GM12878 (cell line): ENCODE data around the gene NCKAP5. TPM values are rescaled to one million over a fixed set of nuclear protein-coding genes. Genes with fewer than 3 reads are reported as not detected.

ENCODE experiments used
- ATAC-seq: fragments of 200-7000 bp; cut with Tn5 transposase; 3 replicates; pipeline ENCODE4 v1.9.1; 2020; ENCODE audit warnings: mild to moderate bottlenecking, moderate library complexity
- BruUV-seq: library from RNA; stranded (reverse); fragments of 400-500 nt; replicated peaks from 2 replicates; lab custom pipeline; 2021; lab: Mats Ljungman, UMichigan
- CTCF ChIA-PET: fragments of 300-600 bp; sonication (Branson Sonifier 250); formaldehyde crosslinking; extraction: SDS; loops from one replicate; lab custom pipeline; 2021; ENCODE audit warnings: inconsistent platforms; lab: Yijun Ruan, JAX
- POLR2A ChIA-PET: fragments of 350-600 bp; formaldehyde crosslinking; extraction: SDS; loops from one replicate; lab custom pipeline; 2021; ENCODE audit warnings: inconsistent platforms; lab: Charles Lee
- RAD21 ChIA-PET: fragments of 300-600 bp; sonication (Branson Sonifier 250); formaldehyde crosslinking; loops from one replicate; lab custom pipeline; 2023; ENCODE audit warnings: antibody characterized with exemption; ENCODE audit not compliant: unreplicated experiment; lab: Charles Lee
- SMC1A ChIA-PET: fragments of 300-600 bp; sonication (Branson Sonifier 250); formaldehyde crosslinking; loops from one replicate; lab custom pipeline; 2023; ENCODE audit not compliant: unreplicated experiment, uncharacterized antibody; lab: Charles Lee
- DNase-seq: peaks from one replicate; pipeline ENCODE4 v3.0.0-alpha.2; 2011; ENCODE audit warnings: low read depth, low spot score
- FAIRE-seq: peaks from 3 replicates; lab custom pipeline; 2011; peaks lifted over from hg19 to GRCh38; lab: Jason Lieb, UNC
- H2AFZ ChIP-seq: 2 replicates; pipeline ENCODE4 v1.6.0; 2011; ENCODE audit warnings: low read depth, low read length, control low read depth; ENCODE audit not compliant: control insufficient read depth
- H3K27ac ChIP-seq: 2 replicates; pipeline ENCODE4 v1.5.1; 2011; ENCODE audit warnings: control low read depth; ENCODE audit not compliant: control insufficient read depth, insufficient read depth
- H3K27me3 ChIP-seq, 2 experiments: replicated peaks in 1 of 2; 2 replicates each; pipeline versions ENCODE4 v1.6.0 to v1.6.1; 2011; ENCODE audit warnings: low read length in 1 of 2; ENCODE audit not compliant: control insufficient read depth in 2 of 2, insufficient read depth in 2 of 2
- H3K36me3 ChIP-seq, 2 experiments: 2 replicates each; pipeline ENCODE4 v1.5.1; 2011; ENCODE audit warnings: low read length in 1 of 2; ENCODE audit not compliant: control insufficient read depth in 2 of 2, insufficient read depth in 2 of 2
- H3K4me1 ChIP-seq: 2 replicates; pipeline ENCODE4 v1.6.1; 2011; ENCODE audit warnings: mild to moderate bottlenecking, low read length, moderate library complexity, mixed read lengths; ENCODE audit not compliant: control insufficient read depth, insufficient read depth
- H3K4me2 ChIP-seq: 2 replicates; pipeline ENCODE4 v1.6.0; 2011; ENCODE audit warnings: control low read depth; ENCODE audit not compliant: control insufficient read depth, insufficient read depth
- H3K4me3 ChIP-seq: fragments of 200-600 bp; sonication (generic); 2 replicates; pipeline ENCODE4 v1.5.1; 2016
- H3K79me2 ChIP-seq: 2 replicates; pipeline ENCODE4 v1.6.0; 2011; ENCODE audit warnings: low read length; ENCODE audit not compliant: control insufficient read depth, insufficient read depth
- H3K9ac ChIP-seq: 2 replicates; pipeline ENCODE4 v1.8.0; 2011; ENCODE audit warnings: low read length, control low read depth, mixed read lengths; ENCODE audit not compliant: control insufficient read depth, insufficient read depth
- H3K9me3 ChIP-seq: replicated peaks from 3 replicates; pipeline ENCODE4 v1.5.1; 2011; ENCODE audit warnings: mild to moderate bottlenecking, low read length; ENCODE audit not compliant: control insufficient read depth, insufficient read depth
- H4K20me1 ChIP-seq: 2 replicates; pipeline ENCODE4 v1.6.0; 2011; ENCODE audit not compliant: control insufficient read depth, insufficient read depth
- ASH2L ChIP-seq: fragments of 300-600, 200-600 bp; sonication (generic); IDR thresholded peaks from 2 replicates; pipeline ENCODE4 v1.6.1; 2017; ENCODE audit warnings: low read depth, mild to moderate bottlenecking, borderline replicate concordance
- BCLAF1 ChIP-seq: fragments of 450-650 bp; IDR thresholded peaks from 2 replicates; pipeline ENCODE4 v1.6.1; 2017; ENCODE audit warnings: antibody characterized with exemption, mild to moderate bottlenecking, moderate library complexity
- CBX5 ChIP-seq: sonication (generic); IDR thresholded peaks from 2 replicates; pipeline ENCODE4 v1.6.1; 2016; ENCODE audit warnings: low read depth, moderate library complexity, mild to moderate bottlenecking, inconsistent platforms
- CTCF ChIP-seq, 3 experiments: IDR thresholded peaks in 2 of 3; conservative IDR thresholded peaks in 1 of 3; 2 replicates each; pipeline ENCODE4 v1.5.1; 2011; ENCODE audit warnings: low read depth in 3 of 3, low read length in 3 of 3, mild to moderate bottlenecking in 3 of 3, control low read depth in 2 of 3, moderate library complexity in 2 of 3, inconsistent platforms in 1 of 3, mixed read lengths in 1 of 3; ENCODE audit not compliant: control insufficient read depth in 2 of 3, insufficient read depth in 1 of 3; ENCODE audit errors: extremely low read depth in 1 of 3
- E4F1 ChIP-seq: fragments of 450-650 bp; IDR thresholded peaks from 2 replicates; pipeline ENCODE4 v1.6.1; 2018; ENCODE audit warnings: borderline replicate concordance, mild to moderate bottlenecking; ENCODE audit not compliant: partially characterized antibody
- EED ChIP-seq: sonication (generic); IDR thresholded peaks from 2 replicates; pipeline ENCODE4 v1.6.1; 2016; ENCODE audit warnings: antibody characterized with exemption, low read depth
- KDM1A ChIP-seq: fragments of 200-600 bp; sonication (generic); IDR thresholded peaks from 2 replicates; pipeline ENCODE4 v1.6.1; 2016; ENCODE audit warnings: borderline replicate concordance
- KLF5 ChIP-seq: fragments of 450-650 bp; IDR thresholded peaks from 2 replicates; pipeline ENCODE4 v1.6.1; 2014; ENCODE audit warnings: mild to moderate bottlenecking; ENCODE audit not compliant: partially characterized antibody
- MEF2A ChIP-seq: IDR thresholded peaks from 2 replicates; pipeline ENCODE4 v1.6.1; 2011; ENCODE audit warnings: low read depth, mild to moderate bottlenecking, low read length, moderate library complexity; ENCODE audit not compliant: insufficient read depth
- MYC ChIP-seq: IDR thresholded peaks from 2 replicates; pipeline ENCODE4 v1.6.1; 2011; ENCODE audit warnings: mild to moderate bottlenecking, low read length, moderate library complexity, inconsistent platforms; ENCODE audit not compliant: insufficient read depth, insufficient replicate concordance, insufficient read length, severe bottlenecking
- PKNOX1 ChIP-seq: fragments of 450-650 bp; IDR thresholded peaks from 2 replicates; pipeline ENCODE4 v1.6.1; 2016; ENCODE audit warnings: mild to moderate bottlenecking
- RCOR1 ChIP-seq: conservative IDR thresholded peaks from 2 replicates; pipeline ENCODE4 v1.6.1; 2012; ENCODE audit warnings: low read depth, low read length, improper control_type of control experiment
- SIN3A ChIP-seq: IDR thresholded peaks from 2 replicates; pipeline ENCODE4 v1.6.1; 2012; ENCODE audit warnings: low read depth, low read length, improper control_type of control experiment
- WGBS: methylation state at CpG from one replicate; pipeline ENCODE4 v1.1.6; 2016; ENCODE audit warnings: low lambda C conversion rate; ENCODE audit not compliant: insufficient replicate concordance, insufficient coverage; ENCODE audit errors: missing lambda C conversion rate; 5-methylcytosine and 5-hydroxymethylcytosine counted together
- in situ Hi-C: fragments of 300-500 bp; cut with MboI; formaldehyde crosslinking; loops from 9 replicates; pipeline ENCODE4 v1.14.3; 2018; ENCODE audit warnings: mixed read lengths
- intact Hi-C: fragments of 100-400 bp; cut with micrococcal nuclease; formaldehyde crosslinking; loops from one replicate; pipeline ENCODE4 v1.14.2; 2022; ENCODE audit not compliant: unreplicated experiment
- polyA plus RNA-seq, 11 experiments: library from polyadenylated mRNA; depleted of rRNA in 4 of 11; unstranded in 6 of 11; stranded (reverse) in 5 of 11; fragments of >200 nt; fragmentation: Nextera tagmentation in 4 of 11; fragmentation: Illumina TruSeq in 1 of 11; extraction: Ambion mirVana in 4 of 11; extraction: Trizol in 1 of 11; gene quantifications; 1 replicate in 1 of 11; 2 replicates in 10 of 11; pipeline versions ENCODE4 v1.2.1 to v1.2.3, GENCODE V29; 2011 to 2016; ENCODE audit warnings: inconsistent platforms in 2 of 11, missing spikeins in 2 of 11, low read depth in 1 of 11
- total RNA-seq, 4 experiments: library from RNA; depleted of rRNA in 3 of 4; stranded (reverse); fragments of >200 nt in 3 of 4; fragmentation: Illumina TruSeq in 1 of 4; extraction: Trizol in 1 of 4; gene quantifications; 2 replicates each; pipeline versions ENCODE4 v1.2.1 to v1.2.3, GENCODE V29; 2013 to 2021
- TF ChIP-seq, protein P1 (sequence below): IDR thresholded peaks from 2 replicates; pipeline ENCODE4 v1.6.1; 2011; ENCODE audit warnings: borderline replicate concordance, low read depth, mild to moderate bottlenecking, moderate library complexity, low read length; ENCODE audit not compliant: insufficient read depth, poor library complexity, severe bottlenecking

NCKAP5 gene
- total and polyA plus RNA-seq, 10 of the 15 experiments (the other 5 are each of a cell fraction or from before 2014, with no cell fraction given), result 0.06 to 0.44 (median 0.16) TPM

DNA sequence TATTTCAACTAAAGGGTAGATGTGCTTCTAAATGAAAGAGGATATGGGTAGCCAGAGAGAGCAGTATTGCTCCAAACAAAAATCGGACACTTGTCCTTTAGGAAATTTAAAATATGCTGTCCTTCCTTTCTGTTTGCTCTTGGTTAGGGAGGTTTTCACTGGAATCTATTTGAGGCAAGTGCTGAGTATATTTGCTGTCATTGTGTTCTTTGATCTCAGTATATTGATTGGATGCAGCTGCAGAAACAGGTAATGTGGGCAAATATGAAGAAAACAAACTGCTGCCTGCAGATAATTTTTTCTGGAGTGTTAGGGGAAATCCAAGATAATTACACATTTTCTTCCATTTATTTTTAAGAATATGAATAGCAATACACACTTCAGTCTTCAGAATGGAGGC is 410.2 kb downstream of the NCKAP5 start:
- DNase-seq (no peak), FAIRE-seq (no peak), ATAC-seq (no peak)
- Histone ChIP-seq H3K27ac (no peak overlapping the region), H3K36me3 (no peaks in the 10 kb centered on the region), H2AFZ (no peak overlapping the region), H3K4me1 (no peaks in the 10 kb centered on the region), H3K27me3 (no peaks in the 10 kb centered on the region), H3K79me2 (no peaks in the 10 kb centered on the region), H4K20me1 (no peaks in the 10 kb centered on the region), H3K9me3 (no peaks in the 10 kb centered on the region), H3K4me3 (no peak overlapping the region), H3K4me2 (no peak overlapping the region), H3K9ac (no peak overlapping the region)
- POLR2A ChIA-PET, result no interaction called here
- CTCF ChIA-PET, result no interaction called here
- RAD21 ChIA-PET, result no interaction called here
- SMC1A ChIA-PET, result no interaction called here
- no TSS peak for BruUV-seq
- in situ Hi-C loops (loop anchor here (25.0 kb wide), 1 partner anchor 896 kb away; no protein-coding TSS in a partner anchor), intact Hi-C loops (no loop called here)
- WGBS, result 0% methylated on average over 1 of the region's 1 CpG
- no peak for TF ChIP-seq KLF5
- no peak for TF ChIP-seq ASH2L
- TF ChIP-seq PKNOX1, result no peak
- TF ChIP-seq, protein P1, sequence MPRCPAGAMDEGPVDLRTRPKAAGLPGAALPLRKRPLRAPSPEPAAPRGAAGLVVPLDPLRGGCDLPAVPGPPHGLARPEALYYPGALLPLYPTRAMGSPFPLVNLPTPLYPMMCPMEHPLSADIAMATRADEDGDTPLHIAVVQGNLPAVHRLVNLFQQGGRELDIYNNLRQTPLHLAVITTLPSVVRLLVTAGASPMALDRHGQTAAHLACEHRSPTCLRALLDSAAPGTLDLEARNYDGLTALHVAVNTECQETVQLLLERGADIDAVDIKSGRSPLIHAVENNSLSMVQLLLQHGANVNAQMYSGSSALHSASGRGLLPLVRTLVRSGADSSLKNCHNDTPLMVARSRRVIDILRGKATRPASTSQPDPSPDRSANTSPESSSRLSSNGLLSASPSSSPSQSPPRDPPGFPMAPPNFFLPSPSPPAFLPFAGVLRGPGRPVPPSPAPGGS, result no peak
- no peak for TF ChIP-seq E4F1
- no peak for TF ChIP-seq CTCF (IDR thresholded peaks at IDR 0.05 in 2 of 3, conservative IDR thresholded peaks at IDR 0.05 in 1 of 3; ENCODE audit: control insufficient read depth in 2 of 3, extremely low read depth in 1 of 3, insufficient read depth in 1 of 3, low read depth in 3 of 3, low read length in 3 of 3)
- TF ChIP-seq MEF2A, result no peak
- TF ChIP-seq CBX5, result no peak
- no peak for TF ChIP-seq SIN3A
- TF ChIP-seq BCLAF1, result no peak
- TF ChIP-seq KDM1A, result no peak
- no peak for TF ChIP-seq MYC
- TF ChIP-seq EED, result no peak
- TF ChIP-seq RCOR1, result no peak
